HCT116 (cell line): ENCODE measurements around the gene CPEB2. TPM values are rescaled to one million over a fixed set of nuclear protein-coding genes. Genes with fewer than 3 reads are reported as not detected.

Source experiments
- ATAC-seq: fragments of 200-7000 bp; cut with Tn5 transposase; 2 replicates; pipeline ENCODE4 v1.9.1; 2020; ENCODE audit warnings: mild to moderate bottlenecking, moderate library complexity
- BruUV-seq: library from RNA; stranded (reverse); fragments of 400-500 nt; replicated peaks from 2 replicates; lab custom pipeline; 2021; lab: Mats Ljungman, UMichigan
- CTCF ChIA-PET: fragments of 300-600 bp; sonication (Branson Sonifier 250); formaldehyde crosslinking; loops from one replicate; lab custom pipeline; 2021; ENCODE audit warnings: antibody characterized with exemption; lab: Charles Lee
- POLR2A ChIA-PET: fragments of 300-600, 350-600 bp; sonication (Branson Sonifier 250); formaldehyde crosslinking; loops from one replicate; lab custom pipeline; 2021; ENCODE audit warnings: antibody characterized with exemption; lab: Charles Lee
- RAD21 ChIA-PET, 2 experiments: fragments of 300-600 bp; sonication (Branson Sonifier 250); formaldehyde crosslinking; loops; one replicate each; lab custom pipeline; 2023; ENCODE audit warnings: low total read pairs in 2 of 2; ENCODE audit not compliant: uncharacterized antibody in 2 of 2, unreplicated experiment in 2 of 2, low non-redundant PET in 1 of 2; lab: Charles Lee
- DNase-seq: peaks from one replicate; pipeline ENCODE4 v3.0.0-alpha.2; 2010; ENCODE audit warnings: low read depth, low spot score
- H2AFZ ChIP-seq: fragments of 200-600 bp; shearing (Covaris generic), sonication (generic); 2 replicates; pipeline ENCODE4 v1.6.1; 2017; ENCODE audit warnings: low read depth, mixed run types, mixed read lengths, antibody characterized with exemption, low read length; ENCODE audit not compliant: poor library complexity, severe bottlenecking
- H3K27ac ChIP-seq: 2 replicates; pipeline ENCODE4 v1.5.1; 2012; ENCODE audit warnings: low read depth, low read length
- H3K27me3 ChIP-seq: fragments of 200-600 bp; sonication (generic); 2 replicates; pipeline ENCODE4 v1.6.1; 2016; ENCODE audit warnings: mixed run types, low read length, mixed read lengths; ENCODE audit not compliant: insufficient read depth
- H3K36me3 ChIP-seq, 2 experiments: fragments of 200-500 bp in 1 of 2; fragments of 200-600 bp in 1 of 2; sonication (Bioruptor generic) in 1 of 2; sonication (generic) in 1 of 2; 2 replicates each; pipeline versions ENCODE4 v1.5.1 to v1.6.1; 2014 to 2016; ENCODE audit warnings: low read length in 2 of 2, inconsistent platforms in 1 of 2, mixed read lengths in 1 of 2, mixed run types in 1 of 2; ENCODE audit not compliant: insufficient read depth in 2 of 2, control insufficient read depth in 1 of 2
- H3K4me1 ChIP-seq, 2 experiments: fragments of 200-600 bp in 1 of 2; sonication (generic) in 1 of 2; 2 replicates each; pipeline versions ENCODE4 v1.5.1 to v1.6.1; 2012 to 2017; ENCODE audit warnings: low read length in 2 of 2, inconsistent platforms in 1 of 2, mild to moderate bottlenecking in 1 of 2, mixed read lengths in 1 of 2, mixed run types in 1 of 2, moderate library complexity in 1 of 2; ENCODE audit not compliant: insufficient read depth in 2 of 2, control insufficient read depth in 1 of 2
- H3K4me2 ChIP-seq: fragments of 200-600 bp; sonication (generic); 2 replicates; pipeline ENCODE4 v1.6.1; 2017; ENCODE audit warnings: mixed run types, low read length, mixed read lengths
- H3K4me3 ChIP-seq, 2 experiments: fragments of 200-600 bp in 1 of 2; sonication (generic) in 1 of 2; replicated peaks in 1 of 2; 2 replicates each; pipeline ENCODE4 v1.5.1; 2011 to 2016; ENCODE audit warnings: low read length in 2 of 2, control low read depth in 1 of 2, low read depth in 1 of 2, mild to moderate bottlenecking in 1 of 2, mixed read lengths in 1 of 2, mixed run types in 1 of 2
- H3K79me2 ChIP-seq: fragments of 200-600 bp; sonication (generic); 2 replicates; pipeline ENCODE4 v1.6.1; 2017; ENCODE audit warnings: mild to moderate bottlenecking, mixed run types, low read length, moderate library complexity, mixed read lengths; ENCODE audit not compliant: insufficient read depth
- H3K9ac ChIP-seq: fragments of 200-600 bp; sonication (generic); 2 replicates; pipeline ENCODE4 v1.6.1; 2016; ENCODE audit warnings: low read length, mixed read lengths
- H3K9me2 ChIP-seq: fragments of 200-600 bp; sonication (generic), shearing (Covaris generic); 2 replicates; pipeline ENCODE4 v1.6.1; 2017; ENCODE audit warnings: mixed run types, mild to moderate bottlenecking, moderate library complexity; ENCODE audit not compliant: insufficient read depth
- H3K9me3 ChIP-seq, 2 experiments: fragments of 200-500 bp in 1 of 2; fragments of 200-600 bp in 1 of 2; sonication (Bioruptor generic) in 1 of 2; sonication (generic) in 1 of 2; 2 replicates each; pipeline ENCODE4 v1.6.1; 2014 to 2017; ENCODE audit warnings: low read length in 2 of 2, mixed read lengths in 2 of 2, inconsistent platforms in 1 of 2, low read depth in 1 of 2, mild to moderate bottlenecking in 1 of 2, mixed run types in 1 of 2, moderate library complexity in 1 of 2; ENCODE audit not compliant: control insufficient read depth in 1 of 2, insufficient read depth in 1 of 2
- H4K20me1 ChIP-seq: fragments of 200-600 bp; sonication (generic), shearing (Covaris generic); 2 replicates; pipeline ENCODE4 v1.6.1; 2017; ENCODE audit warnings: mixed run types, mild to moderate bottlenecking, moderate library complexity; ENCODE audit not compliant: insufficient read depth
- CBX3 ChIP-seq: IDR thresholded peaks from 2 replicates; pipeline ENCODE4 v1.6.1; 2012; ENCODE audit warnings: low read depth
- CEBPB ChIP-seq: IDR thresholded peaks from 2 replicates; pipeline ENCODE4 v1.6.1; 2012; ENCODE audit warnings: low read depth
- EGR1 ChIP-seq: IDR thresholded peaks from 2 replicates; pipeline ENCODE4 v1.6.1; 2012; ENCODE audit warnings: low read depth
- ELF1 ChIP-seq: IDR thresholded peaks from 2 replicates; pipeline ENCODE4 v1.6.1; 2012; ENCODE audit warnings: low read depth, borderline replicate concordance
- JUND ChIP-seq: IDR thresholded peaks from 2 replicates; pipeline ENCODE4 v1.6.1; 2012
- RAD21 ChIP-seq: IDR thresholded peaks from 2 replicates; pipeline ENCODE4 v1.6.1; 2012; ENCODE audit warnings: low read depth, mild to moderate bottlenecking
- SIN3A ChIP-seq: IDR thresholded peaks from 2 replicates; pipeline ENCODE4 v1.6.1; 2012; ENCODE audit warnings: low read depth
- SRF ChIP-seq: IDR thresholded peaks from 2 replicates; pipeline ENCODE4 v1.6.1; 2012; ENCODE audit warnings: low read depth
- ZFX ChIP-seq: fragments of 450-650 bp; IDR thresholded peaks from 2 replicates; pipeline ENCODE4 v1.6.1; 2017
- intact Hi-C: fragments of 100-400 bp; cut with micrococcal nuclease; formaldehyde crosslinking; loops from 2 replicates; pipeline ENCODE4 v1.10.0; 2022
- total RNA-seq: library from RNA; stranded (reverse); gene quantifications from one replicate; pipeline ENCODE4 v1.2.1, GENCODE V29; 2021; ENCODE audit not compliant: unreplicated experiment
- TF ChIP-seq, protein P1 (sequence below): IDR thresholded peaks from 2 replicates; pipeline ENCODE4 v1.6.1; 2012; ENCODE audit warnings: low read depth
- TF ChIP-seq, protein P2 (sequence below): IDR thresholded peaks from 2 replicates; pipeline ENCODE4 v1.6.1; 2011; ENCODE audit warnings: mild to moderate bottlenecking, low read length, moderate library complexity; ENCODE audit not compliant: insufficient replicate concordance; ENCODE audit errors: extremely low read depth

Gene CPEB2
- total RNA-seq, 1 experiment from 2014 or later: 1.3 TPM

DNA sequence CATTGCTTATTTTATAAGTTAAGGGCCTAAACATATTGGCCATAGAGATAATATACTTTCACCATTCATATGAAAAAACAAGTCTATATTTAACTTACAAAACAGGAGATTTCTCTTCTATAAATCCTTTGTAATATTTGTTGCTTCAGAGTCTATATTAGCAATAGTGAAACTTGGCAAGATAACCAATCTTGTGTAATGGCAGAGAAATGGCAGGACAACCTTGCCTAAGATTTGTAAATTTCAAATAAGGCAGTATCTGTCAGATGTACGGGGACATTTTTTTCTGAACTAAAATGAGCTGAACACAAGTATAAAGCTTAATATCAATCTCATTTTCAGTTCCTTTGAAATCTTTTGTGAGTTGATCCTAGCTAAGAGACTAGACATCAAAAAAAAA lies 17.8 kb upstream of the CPEB2 start:
- Histone ChIP-seq H3K9me3 (no peaks in the 10 kb centered on the region), H3K4me2 (no peak overlapping the region), H4K20me1 (no peaks in the 10 kb centered on the region), H3K27ac (no peak overlapping the region), H3K36me3 (no peaks in the 10 kb centered on the region), H3K4me1 (no peaks in the 10 kb centered on the region), H3K9ac (no peak overlapping the region), H3K9me2 (no peaks in the 10 kb centered on the region), H3K79me2 (no peaks in the 10 kb centered on the region), H3K4me3 (no peak overlapping the region), H2AFZ (no peak overlapping the region), H3K27me3 (no peaks in the 10 kb centered on the region)
- TF ChIP-seq, protein P1, sequence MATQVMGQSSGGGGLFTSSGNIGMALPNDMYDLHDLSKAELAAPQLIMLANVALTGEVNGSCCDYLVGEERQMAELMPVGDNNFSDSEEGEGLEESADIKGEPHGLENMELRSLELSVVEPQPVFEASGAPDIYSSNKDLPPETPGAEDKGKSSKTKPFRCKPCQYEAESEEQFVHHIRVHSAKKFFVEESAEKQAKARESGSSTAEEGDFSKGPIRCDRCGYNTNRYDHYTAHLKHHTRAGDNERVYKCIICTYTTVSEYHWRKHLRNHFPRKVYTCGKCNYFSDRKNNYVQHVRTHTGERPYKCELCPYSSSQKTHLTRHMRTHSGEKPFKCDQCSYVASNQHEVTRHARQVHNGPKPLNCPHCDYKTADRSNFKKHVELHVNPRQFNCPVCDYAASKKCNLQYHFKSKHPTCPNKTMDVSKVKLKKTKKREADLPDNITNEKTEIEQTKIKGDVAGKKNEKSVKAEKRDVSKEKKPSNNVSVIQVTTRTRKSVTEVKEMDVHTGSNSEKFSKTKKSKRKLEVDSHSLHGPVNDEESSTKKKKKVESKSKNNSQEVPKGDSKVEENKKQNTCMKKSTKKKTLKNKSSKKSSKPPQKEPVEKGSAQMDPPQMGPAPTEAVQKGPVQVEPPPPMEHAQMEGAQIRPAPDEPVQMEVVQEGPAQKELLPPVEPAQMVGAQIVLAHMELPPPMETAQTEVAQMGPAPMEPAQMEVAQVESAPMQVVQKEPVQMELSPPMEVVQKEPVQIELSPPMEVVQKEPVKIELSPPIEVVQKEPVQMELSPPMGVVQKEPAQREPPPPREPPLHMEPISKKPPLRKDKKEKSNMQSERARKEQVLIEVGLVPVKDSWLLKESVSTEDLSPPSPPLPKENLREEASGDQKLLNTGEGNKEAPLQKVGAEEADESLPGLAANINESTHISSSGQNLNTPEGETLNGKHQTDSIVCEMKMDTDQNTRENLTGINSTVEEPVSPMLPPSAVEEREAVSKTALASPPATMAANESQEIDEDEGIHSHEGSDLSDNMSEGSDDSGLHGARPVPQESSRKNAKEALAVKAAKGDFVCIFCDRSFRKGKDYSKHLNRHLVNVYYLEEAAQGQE: no peak
- ChIA-PET RAD21 (no interaction called here), CTCF (no interaction called here), POLR2A (no interaction called here)
- DNase-seq (no peak), ATAC-seq (no peak)
- intact Hi-C loops: no loop called here
- BruUV-seq: no TSS peak

DNA sequence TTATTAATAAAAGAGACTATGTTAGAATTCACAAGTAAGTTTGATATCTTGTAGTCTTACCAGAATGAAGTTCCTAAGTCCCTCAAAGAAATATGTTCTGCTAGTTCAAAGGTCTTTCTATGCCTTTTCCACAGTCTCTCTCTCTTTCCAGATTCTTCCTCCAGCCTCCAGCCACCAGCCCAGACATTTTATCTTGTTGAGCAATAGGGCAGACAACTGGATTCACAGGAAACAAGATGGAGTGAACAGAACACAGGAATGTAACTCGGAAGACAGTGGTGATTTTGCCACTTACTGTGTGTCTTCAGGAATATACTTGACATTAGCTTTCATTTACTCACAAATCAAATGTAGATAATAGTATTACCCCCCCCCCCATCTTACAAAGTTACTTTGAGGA lies 17.1 kb upstream of the CPEB2 start:
- no peak overlapping the region for H3K27ac ChIP-seq
- H2AFZ ChIP-seq: no peak overlapping the region
- DNase-seq (no peak), ATAC-seq (no peak)
- ChIA-PET CTCF (no interaction called here), POLR2A (no interaction called here), RAD21 (no interaction called here)
- no peak overlapping the region for H3K4me2 ChIP-seq
- H3K9me3 ChIP-seq: no peaks in the 10 kb centered on the region
- no peaks in the 10 kb centered on the region for H3K27me3 ChIP-seq
- H3K9me2 ChIP-seq: no peaks in the 10 kb centered on the region
- no peak overlapping the region for H3K9ac ChIP-seq
- no peak overlapping the region for H3K4me3 ChIP-seq
- H3K4me1 ChIP-seq: no peaks in the 10 kb centered on the region
- no peaks in the 10 kb centered on the region for H3K79me2 ChIP-seq
- no peaks in the 10 kb centered on the region for H3K36me3 ChIP-seq
- no peaks in the 10 kb centered on the region for H4K20me1 ChIP-seq
- intact Hi-C loops: no loop called here
- BruUV-seq: no TSS peak
- TF ChIP-seq CBX3 (no peak), EGR1 (no peak), JUND (no peak), RAD21 (no peak), SIN3A (no peak), CEBPB (no peak), SRF (no peak), ZFX (no peak), ELF1 (no peak)
- TF ChIP-seq, protein P1: no peak
- TF ChIP-seq, protein P2, sequence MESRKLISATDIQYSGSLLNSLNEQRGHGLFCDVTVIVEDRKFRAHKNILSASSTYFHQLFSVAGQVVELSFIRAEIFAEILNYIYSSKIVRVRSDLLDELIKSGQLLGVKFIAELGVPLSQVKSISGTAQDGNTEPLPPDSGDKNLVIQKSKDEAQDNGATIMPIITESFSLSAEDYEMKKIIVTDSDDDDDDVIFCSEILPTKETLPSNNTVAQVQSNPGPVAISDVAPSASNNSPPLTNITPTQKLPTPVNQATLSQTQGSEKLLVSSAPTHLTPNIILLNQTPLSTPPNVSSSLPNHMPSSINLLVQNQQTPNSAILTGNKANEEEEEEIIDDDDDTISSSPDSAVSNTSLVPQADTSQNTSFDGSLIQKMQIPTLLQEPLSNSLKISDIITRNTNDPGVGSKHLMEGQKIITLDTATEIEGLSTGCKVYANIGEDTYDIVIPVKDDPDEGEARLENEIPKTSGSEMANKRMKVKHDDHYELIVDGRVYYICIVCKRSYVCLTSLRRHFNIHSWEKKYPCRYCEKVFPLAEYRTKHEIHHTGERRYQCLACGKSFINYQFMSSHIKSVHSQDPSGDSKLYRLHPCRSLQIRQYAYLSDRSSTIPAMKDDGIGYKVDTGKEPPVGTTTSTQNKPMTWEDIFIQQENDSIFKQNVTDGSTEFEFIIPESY: no peak
